Vagina (tissue), 2 donors: ENCODE results near the gene NCF4. TPM values are rescaled to one million over a fixed set of nuclear protein-coding genes. Genes with fewer than 3 reads are reported as not detected.

ENCODE experiments used
- DNase-seq, 2 donors: peaks; one replicate each; pipeline ENCODE4 v3.0.0-alpha.2; 2017; ENCODE audit errors: extremely low spot score in 2 of 2
- H3K27ac ChIP-seq: fragments of 200-600 bp; sonication (generic); one replicate; pipeline ENCODE4 v1.5.1; 2019
- H3K27me3 ChIP-seq: fragments of 200-600 bp; sonication (generic); one replicate; pipeline ENCODE4 v1.5.1; 2019
- H3K36me3 ChIP-seq, 2 donors: fragments of 200-600 bp; sonication (generic); one replicate each; pipeline ENCODE4 v1.5.1; 2017 to 2019
- H3K4me1 ChIP-seq: fragments of 200-600 bp; sonication (generic); one replicate; pipeline ENCODE4 v1.5.1; 2019
- H3K4me3 ChIP-seq, 2 donors: fragments of 200-600 bp; sonication (generic); 1 replicate in 1 of 2; 2 replicates in 1 of 2; pipeline ENCODE4 v1.5.1; 2016 to 2019
- H3K9me3 ChIP-seq: fragments of 200-600 bp; sonication (generic); one replicate; pipeline ENCODE4 v1.5.1; 2019
- POLR2A ChIP-seq, 2 donors: fragments of 450-650 bp; IDR thresholded peaks; one replicate each; pipeline ENCODE4 v1.6.1; 2017; ENCODE audit warnings: antibody characterized with exemption in 2 of 2, mild to moderate bottlenecking in 2 of 2, moderate library complexity in 2 of 2
- POLR2AphosphoS5 ChIP-seq, 2 donors: sonication (generic); formaldehyde crosslinking; IDR thresholded peaks; one replicate each; pipeline ENCODE4 v1.9.0; 2017; ENCODE audit warnings: antibody characterized with exemption in 2 of 2, mild to moderate bottlenecking in 2 of 2, low read depth in 1 of 2; ENCODE audit not compliant: insufficient read depth in 1 of 2
- intact Hi-C: fragments of 100-400 bp; cut with DNase I; formaldehyde crosslinking; loops from one replicate; pipeline ENCODE4 v1.15.1; 2023
- total RNA-seq: library from RNA; depleted of rRNA; stranded (reverse); fragments of >200 nt; gene quantifications from one replicate; pipeline ENCODE4 v1.2.3, GENCODE V29; 2016
- TF ChIP-seq, protein P1 (sequence below), 3 experiments: fragments of 450-650 bp in 2 of 3; fragments of 200-600 bp in 1 of 3; sonication (generic) in 1 of 3; IDR thresholded peaks; one replicate each; pipeline ENCODE4 v1.5.1; 2017 to 2019; ENCODE audit warnings: antibody characterized with exemption in 3 of 3, mild to moderate bottlenecking in 2 of 3, moderate library complexity in 2 of 3

The NCF4 gene
- total RNA-seq, 1 donor from 2014 or later = 37.6 TPM

DNA sequence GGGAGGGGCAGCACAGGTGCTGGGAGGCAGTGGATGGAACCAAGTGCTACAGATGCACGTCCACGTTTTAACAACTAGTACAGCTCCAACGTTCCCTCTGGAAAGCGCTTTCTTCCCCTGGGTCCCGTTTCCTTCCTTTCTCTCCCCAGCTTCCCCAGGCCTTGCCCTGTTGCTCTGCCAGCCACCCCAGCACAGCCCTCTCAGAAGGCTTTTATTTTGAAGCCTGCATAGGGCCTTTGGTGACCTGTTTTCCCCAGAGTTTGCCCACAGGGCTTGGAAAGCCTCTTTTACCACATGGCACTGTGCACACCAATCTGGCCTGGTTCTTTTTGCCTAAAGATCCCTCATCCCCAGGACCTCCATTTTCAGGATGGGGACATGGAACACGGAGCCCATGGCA is 13.9 kb upstream of the NCF4 start:
- Histone ChIP-seq H3K4me1 (no peaks in the 10 kb centered on the region), H3K36me3 (no peaks in the 10 kb centered on the region), H3K27ac (no peak overlapping the region), H3K4me3 (no peak overlapping the region), H3K9me3 (no peaks in the 10 kb centered on the region), H3K27me3 (no peaks in the 10 kb centered on the region)
- TF ChIP-seq, protein P1, sequence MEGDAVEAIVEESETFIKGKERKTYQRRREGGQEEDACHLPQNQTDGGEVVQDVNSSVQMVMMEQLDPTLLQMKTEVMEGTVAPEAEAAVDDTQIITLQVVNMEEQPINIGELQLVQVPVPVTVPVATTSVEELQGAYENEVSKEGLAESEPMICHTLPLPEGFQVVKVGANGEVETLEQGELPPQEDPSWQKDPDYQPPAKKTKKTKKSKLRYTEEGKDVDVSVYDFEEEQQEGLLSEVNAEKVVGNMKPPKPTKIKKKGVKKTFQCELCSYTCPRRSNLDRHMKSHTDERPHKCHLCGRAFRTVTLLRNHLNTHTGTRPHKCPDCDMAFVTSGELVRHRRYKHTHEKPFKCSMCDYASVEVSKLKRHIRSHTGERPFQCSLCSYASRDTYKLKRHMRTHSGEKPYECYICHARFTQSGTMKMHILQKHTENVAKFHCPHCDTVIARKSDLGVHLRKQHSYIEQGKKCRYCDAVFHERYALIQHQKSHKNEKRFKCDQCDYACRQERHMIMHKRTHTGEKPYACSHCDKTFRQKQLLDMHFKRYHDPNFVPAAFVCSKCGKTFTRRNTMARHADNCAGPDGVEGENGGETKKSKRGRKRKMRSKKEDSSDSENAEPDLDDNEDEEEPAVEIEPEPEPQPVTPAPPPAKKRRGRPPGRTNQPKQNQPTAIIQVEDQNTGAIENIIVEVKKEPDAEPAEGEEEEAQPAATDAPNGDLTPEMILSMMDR (IDR thresholded peaks at IDR 0.05) = no peak
- intact Hi-C loops = no loop called here
- no peak for DNase-seq

DNA sequence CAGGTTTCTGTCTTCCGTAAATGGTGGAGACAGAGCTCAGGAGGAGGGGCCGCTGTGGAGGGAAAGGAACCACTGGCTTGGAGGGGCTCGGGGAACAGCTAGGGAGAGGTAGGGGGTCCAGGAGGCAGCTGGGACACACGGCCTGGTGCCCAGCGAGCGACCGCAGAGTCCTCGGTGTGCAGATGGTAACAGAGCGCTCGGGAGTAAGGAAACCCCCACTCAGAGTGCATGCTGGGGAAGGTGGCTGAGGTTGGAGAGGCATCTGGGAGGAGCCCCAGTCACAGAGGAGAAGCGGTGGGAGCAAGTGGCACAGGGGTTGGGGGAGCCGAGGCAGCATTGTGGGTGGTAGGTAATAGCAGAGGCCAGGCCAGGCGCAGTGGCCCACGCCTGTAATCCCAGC is 10.8 kb upstream of the NCF4 start:
- H3K27me3 ChIP-seq = no peaks in the 10 kb centered on the region
- no peak for DNase-seq
- no peak overlapping the region for H3K4me3 ChIP-seq
- peaks cover 4% of the 10 kb centered on the region for H3K4me1 ChIP-seq
- H3K9me3 ChIP-seq = no peaks in the 10 kb centered on the region
- intact Hi-C loops = no loop called here
- TF ChIP-seq POLR2A (IDR thresholded peaks at IDR 0.05) (no peak), POLR2AphosphoS5 (IDR thresholded peaks at IDR 0.05; ENCODE audit: insufficient read depth in 1 of 2, low read depth in 1 of 2) (no peak)
- H3K27ac ChIP-seq = no peak overlapping the region
- H3K36me3 ChIP-seq = no peaks in the 10 kb centered on the region

DNA sequence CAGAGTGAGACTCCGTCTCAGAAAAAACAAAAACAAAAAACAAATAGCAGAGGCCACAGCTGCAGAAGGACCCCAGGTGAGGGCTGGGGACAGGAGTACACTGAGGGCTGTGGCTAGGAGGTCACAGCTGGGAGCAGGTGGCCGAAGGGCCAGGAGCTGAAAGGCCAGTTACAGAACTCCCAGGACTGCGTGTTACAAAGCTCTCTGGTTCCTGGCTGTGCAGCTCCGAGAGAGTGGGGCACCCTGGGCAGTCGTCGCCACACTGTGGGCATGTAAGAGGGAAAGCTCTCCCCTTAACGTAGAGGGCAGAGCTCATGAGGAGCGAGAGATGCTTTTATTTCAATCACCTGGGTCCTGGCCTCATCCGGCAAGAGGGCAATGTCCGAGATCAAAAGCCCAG is 10.1 kb upstream of the NCF4 start:
- Histone ChIP-seq H3K9me3 (no peaks in the 10 kb centered on the region), H3K27ac (no peak overlapping the region), H3K27me3 (no peaks in the 10 kb centered on the region), H3K4me3 (no peak overlapping the region), H3K4me1 (peaks cover 4% of the 10 kb centered on the region), H3K36me3 (no peaks in the 10 kb centered on the region)
- intact Hi-C loops = no loop called here
- DNase-seq = no peak
- TF ChIP-seq POLR2AphosphoS5 (IDR thresholded peaks at IDR 0.05; ENCODE audit: insufficient read depth in 1 of 2, low read depth in 1 of 2) (no peak), POLR2A (IDR thresholded peaks at IDR 0.05) (no peak)
- TF ChIP-seq, protein P1 (IDR thresholded peaks at IDR 0.05) = no peak

DNA sequence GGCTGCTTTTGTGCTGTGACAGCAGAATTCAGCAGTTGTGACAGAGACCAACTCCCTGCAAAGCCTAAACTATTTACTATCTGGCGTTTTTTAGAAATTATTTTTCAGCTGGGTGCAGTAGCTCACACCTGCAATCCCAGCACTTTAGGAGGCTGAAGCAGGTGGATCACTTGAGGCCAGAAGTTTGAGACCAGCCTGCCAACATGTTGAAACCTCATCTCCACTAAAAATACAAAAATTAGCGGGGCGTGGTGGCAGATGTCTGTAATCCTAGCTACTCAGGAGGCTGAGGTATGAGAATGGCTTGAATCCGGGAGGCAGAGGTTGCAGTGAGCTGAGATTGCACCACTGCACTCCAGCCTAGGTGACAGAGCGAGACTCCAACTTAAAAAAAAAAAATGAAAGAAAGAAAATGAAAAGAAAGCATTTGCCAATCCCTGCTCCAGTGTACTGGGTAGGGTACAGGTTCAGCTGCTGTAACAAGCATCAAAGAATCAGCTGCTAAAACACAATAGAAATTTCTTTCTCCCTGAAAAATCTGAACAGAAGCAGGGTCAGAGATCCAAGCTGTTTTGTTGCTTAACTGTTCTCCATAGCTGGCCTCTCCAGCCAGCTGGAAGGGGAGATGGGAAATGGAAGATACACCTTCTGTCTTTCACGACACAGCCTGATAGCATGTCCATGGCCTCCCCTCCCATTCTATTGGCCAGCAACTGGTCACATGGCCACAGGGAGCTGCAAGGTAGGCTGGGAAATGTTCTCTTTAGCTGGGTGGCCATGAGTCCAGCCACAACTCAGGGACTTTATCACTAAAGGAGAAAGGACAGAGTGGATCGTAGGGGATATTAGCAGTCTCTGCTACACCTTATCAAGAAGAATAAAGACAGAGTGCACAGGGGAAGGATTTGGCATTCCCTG is 8.5 kb upstream of the NCF4 start:
- DNase-seq = no peak
- H3K9me3 ChIP-seq = no peaks in the 10 kb centered on the region
- H3K27ac ChIP-seq = no peak overlapping the region
- no peak overlapping the region for H3K4me3 ChIP-seq
- TF ChIP-seq, protein P1 (IDR thresholded peaks at IDR 0.05) = no peak
- TF ChIP-seq POLR2A (IDR thresholded peaks at IDR 0.05) (no peak), POLR2AphosphoS5 (IDR thresholded peaks at IDR 0.05; ENCODE audit: insufficient read depth in 1 of 2, low read depth in 1 of 2) (no peak)
- intact Hi-C loops = no loop called here
- no peaks in the 10 kb centered on the region for H3K27me3 ChIP-seq
- H3K4me1 ChIP-seq = peaks cover 14% of the 10 kb centered on the region
- no peaks in the 10 kb centered on the region for H3K36me3 ChIP-seq

DNA sequence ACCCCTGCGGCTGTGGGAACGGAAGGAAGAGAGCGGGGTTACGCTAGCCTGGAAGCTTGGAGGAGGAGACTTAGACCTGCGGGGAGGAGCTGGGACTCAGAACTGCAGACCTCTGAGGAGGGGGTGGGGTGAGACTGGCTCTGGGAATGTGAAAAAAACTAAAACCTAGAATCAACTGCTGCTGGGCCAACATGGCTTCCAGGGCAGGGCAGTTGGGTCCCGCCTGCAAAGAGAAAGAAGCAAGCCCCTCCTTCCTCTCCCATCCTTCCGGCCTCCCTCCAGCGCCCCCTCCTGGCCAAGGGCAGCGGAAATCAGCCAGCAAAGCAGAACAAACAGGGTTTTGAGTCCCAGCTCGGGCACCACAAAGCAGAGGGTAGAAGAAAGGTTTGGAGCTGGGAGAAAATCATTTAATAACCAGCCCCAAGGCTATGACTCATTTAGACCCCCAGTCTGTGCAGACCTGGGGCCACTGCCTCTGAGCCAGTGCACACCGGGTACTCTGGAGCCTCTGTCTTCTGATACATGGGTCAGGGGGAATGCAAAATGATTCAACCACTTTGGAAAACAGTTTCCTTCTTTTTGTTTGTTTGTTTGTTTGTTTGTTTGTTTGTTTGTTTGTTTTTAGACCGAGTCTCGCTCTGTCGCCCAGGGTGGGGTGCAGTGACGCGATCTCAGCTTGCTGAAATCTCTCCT is 7.3 kb upstream of the NCF4 start:
- Histone ChIP-seq H3K4me1 (peaks cover 14% of the 10 kb centered on the region), H3K27ac (no peak overlapping the region), H3K9me3 (no peaks in the 10 kb centered on the region), H3K4me3 (no peak overlapping the region), H3K27me3 (no peaks in the 10 kb centered on the region), H3K36me3 (no peaks in the 10 kb centered on the region)
- DNase-seq = no peak
- intact Hi-C loops = no loop called here
- no peak for TF ChIP-seq POLR2A (IDR thresholded peaks at IDR 0.05)
- TF ChIP-seq, protein P1 (IDR thresholded peaks at IDR 0.05) = peak in 1 of 3 experiments; percentile 16
